HG03066 (cell line): Measurements from ENCODE around the gene ILDR2.

Source experiments
- ATAC-seq: cut with Tn5 transposase; IDR thresholded peaks from one replicate; pipeline ENCODE4 v1.9.1; 2021; ENCODE audit warnings: low read depth; ENCODE audit not compliant: unreplicated experiment

ILDR2 gene

GRCh38 chr1:166975361-166976129 is at the start of gene ILDR2:
TSS of gene ILDR2 (minus strand) at chr1:166975540. CDS start at chr1:166975268, 272 bp downstream.
- ATAC-seq, result peak; percentile 69

- ATAC-seq, result no peak
Measured at GRCh38 chr1:167022384-167022783, 47.0 kb upstream of the ILDR2 start.

GRCh38 chr1:167016100-167016750 is 40.9 kb upstream of the ILDR2 start:
- no peak for ATAC-seq

- ATAC-seq, result no peak
Measured at GRCh38 chr1:167013108-167013929, 38.0 kb upstream of the ILDR2 start.

GRCh38 chr1:167012570-167012969 is 37.2 kb upstream of the ILDR2 start:
- no peak for ATAC-seq

- ATAC-seq, result no peak
Measured at GRCh38 chr1:167011560-167012191, 36.3 kb upstream of the ILDR2 start.

GRCh38 chr1:167003711-167004110 is 28.4 kb upstream of the ILDR2 start:
- no peak for ATAC-seq

- no peak for ATAC-seq
Measured at GRCh38 chr1:167002354-167002753, 27.0 kb upstream of the ILDR2 start.

GRCh38 chr1:167000546-167000945 is 25.2 kb upstream of the ILDR2 start:
- ATAC-seq, result no peak

- no peak for ATAC-seq
Measured at GRCh38 chr1:166999500-167000055, 24.2 kb upstream of the ILDR2 start.

GRCh38 chr1:166999075-166999474 is 23.7 kb upstream of the ILDR2 start:
- ATAC-seq, result no peak

- ATAC-seq, result no peak
Measured at GRCh38 chr1:166988974-166989515, 13.7 kb upstream of the ILDR2 start, which contains the start of gene MAEL. TSS of gene MAEL (plus strand) at chr1:166989280. CDS start at chr1:166989353, 73 bp downstream.

GRCh38 chr1:166981589-166981988 is 6.2 kb upstream of the ILDR2 start:
- no peak for ATAC-seq

GRCh38 chr1:166980818-166981217 is 5.5 kb upstream of the ILDR2 start:
- ATAC-seq, result no peak

- ATAC-seq, result no peak
Measured at GRCh38 chr1:166980383-166980782, 5.0 kb upstream of the ILDR2 start.

GRCh38 chr1:166978821-166979220 is 3.5 kb upstream of the ILDR2 start:
- ATAC-seq, result no peak

- no peak for ATAC-seq
Measured at GRCh38 chr1:166977951-166978350, 2.6 kb upstream of the ILDR2 start.

GRCh38 chr1:166974647-166975345 is 544 bp downstream of the ILDR2 start:
- ATAC-seq, result no peak

- no peak for ATAC-seq
Measured at GRCh38 chr1:166972826-166973225, 2.5 kb downstream of the ILDR2 start.
